Liver (tissue), 9 donors: ENCODE results near the gene MTFR1L. TPM values are rescaled to one million over a fixed set of nuclear protein-coding genes. Genes with fewer than 3 reads are reported as not detected.

Source experiments
- DNase-seq: peaks from one replicate; pipeline ENCODE4 v3.0.0-alpha.2; 2017; ENCODE audit warnings: low spot score
- H3K27ac ChIP-seq, 2 donors: one replicate each; pipeline ENCODE4 v1.7.0; 2013; ENCODE audit warnings: inconsistent platforms in 2 of 2, low read length in 2 of 2, control low read depth in 1 of 2, low read depth in 1 of 2, mild to moderate bottlenecking in 1 of 2
- H3K27me3 ChIP-seq, 4 donors: one replicate each; pipeline versions ENCODE4 v1.6.1 to v1.7.0; 2013; ENCODE audit warnings: low read length in 3 of 4, inconsistent platforms in 1 of 4, mild to moderate bottlenecking in 1 of 4, moderate library complexity in 1 of 4; ENCODE audit not compliant: control insufficient read depth in 4 of 4, insufficient read depth in 4 of 4
- H3K36me3 ChIP-seq, 4 donors: one replicate each; pipeline versions ENCODE4 v1.6.1 to v1.7.0; 2013; ENCODE audit warnings: low read length in 3 of 4, mild to moderate bottlenecking in 3 of 4, low read depth in 1 of 4, moderate library complexity in 1 of 4; ENCODE audit not compliant: control insufficient read depth in 4 of 4, insufficient read depth in 3 of 4
- H3K4me1 ChIP-seq, 4 donors: one replicate each; pipeline versions ENCODE4 v1.6.1 to v1.7.0; 2013; ENCODE audit warnings: low read length in 3 of 4, mild to moderate bottlenecking in 3 of 4, moderate library complexity in 1 of 4; ENCODE audit not compliant: control insufficient read depth in 4 of 4, insufficient read depth in 4 of 4
- H3K4me3 ChIP-seq, 3 donors: one replicate each; pipeline versions ENCODE4 v1.6.1 to v1.7.0; 2013; ENCODE audit warnings: low read length in 3 of 3, control low read depth in 1 of 3, low read depth in 1 of 3, mild to moderate bottlenecking in 1 of 3
- H3K9ac ChIP-seq, 2 donors: one replicate each; pipeline ENCODE4 v1.7.0; 2013; ENCODE audit warnings: low read length in 2 of 2, mild to moderate bottlenecking in 2 of 2, moderate library complexity in 2 of 2, control low read depth in 1 of 2, low read depth in 1 of 2
- H3K9me3 ChIP-seq, 4 donors: one replicate each; pipeline versions ENCODE4 v1.6.1 to v1.7.0; 2013; ENCODE audit warnings: low read length in 3 of 4; ENCODE audit not compliant: control insufficient read depth in 4 of 4
- EGR1 ChIP-seq, 2 donors: IDR thresholded peaks; 2 replicates each; pipeline ENCODE4 v1.6.1; 2016 to 2018; ENCODE audit warnings: antibody characterized with exemption in 2 of 2, low read depth in 2 of 2
- GABPA ChIP-seq, 2 donors: IDR thresholded peaks in 1 of 2; conservative IDR thresholded peaks in 1 of 2; 2 replicates each; pipeline ENCODE4 v1.6.1; 2016; ENCODE audit warnings: antibody characterized with exemption in 2 of 2, mild to moderate bottlenecking in 1 of 2, moderate library complexity in 1 of 2
- HNF4A ChIP-seq, 2 donors: conservative IDR thresholded peaks; 2 replicates each; pipeline ENCODE4 v1.6.1; 2016; ENCODE audit warnings: antibody characterized with exemption in 2 of 2, mild to moderate bottlenecking in 2 of 2
- HNF4G ChIP-seq: IDR thresholded peaks from 2 replicates; pipeline ENCODE4 v1.6.1; 2016; ENCODE audit warnings: antibody characterized with exemption
- JUND ChIP-seq, 2 donors: IDR thresholded peaks; 2 replicates each; pipeline ENCODE4 v1.6.1; 2016; ENCODE audit warnings: antibody characterized with exemption in 2 of 2
- NR2F2 ChIP-seq: IDR thresholded peaks from 2 replicates; pipeline ENCODE4 v1.6.1; 2016; ENCODE audit warnings: antibody characterized with exemption
- SP1 ChIP-seq: IDR thresholded peaks from 2 replicates; pipeline ENCODE4 v1.6.1; 2018; ENCODE audit warnings: antibody characterized with exemption, mild to moderate bottlenecking
- WGBS: extraction: QIAGEN DNeasy Blood & Tissue Kit; methylation state at CpG from one replicate; pipeline ENCODE4 v1.1.7; 2013; 5-methylcytosine and 5-hydroxymethylcytosine counted together
- polyA plus RNA-seq, 2 donors: library from polyadenylated mRNA; stranded (reverse) in 1 of 2; unstranded in 1 of 2; fragments of 200-250 nt in 1 of 2; fragments of >200 nt in 1 of 2; fragmentation: Nextera tagmentation in 1 of 2; extraction: Ambion mirVana in 1 of 2; gene quantifications; one replicate each; pipeline versions ENCODE4 v1.2.1 to v1.2.3, GENCODE V29; 2013 to 2015
- total RNA-seq, 2 donors: library from RNA; depleted of rRNA; stranded (reverse); fragments of >200 nt; gene quantifications; one replicate each; pipeline ENCODE4 v1.2.3, GENCODE V29; 2014
- TF ChIP-seq, protein P1 (sequence below): fragments of 150-350 bp; IDR thresholded peaks from 2 replicates; pipeline ENCODE4 v1.5.1; 2017; ENCODE audit warnings: improper control_type of control experiment, low read depth, low read length; ENCODE audit not compliant: missing input control
- TF ChIP-seq, protein P2 (sequence below): IDR thresholded peaks from 2 replicates; pipeline ENCODE4 v1.6.1; 2016; ENCODE audit warnings: antibody characterized with exemption
- TF ChIP-seq, protein P3 (sequence below): IDR thresholded peaks from 2 replicates; pipeline ENCODE4 v1.6.1; 2016; ENCODE audit warnings: antibody characterized with exemption
- donor health status: healthy.
- donor health status: healthy.
- donor health status: healthy.
- donor health status: healthy.
- donor health status: healthy.

Gene MTFR1L
- total and polyA plus RNA-seq, 4 donors: 22.5 to 48.4 (median 40.2) TPM

DNA sequence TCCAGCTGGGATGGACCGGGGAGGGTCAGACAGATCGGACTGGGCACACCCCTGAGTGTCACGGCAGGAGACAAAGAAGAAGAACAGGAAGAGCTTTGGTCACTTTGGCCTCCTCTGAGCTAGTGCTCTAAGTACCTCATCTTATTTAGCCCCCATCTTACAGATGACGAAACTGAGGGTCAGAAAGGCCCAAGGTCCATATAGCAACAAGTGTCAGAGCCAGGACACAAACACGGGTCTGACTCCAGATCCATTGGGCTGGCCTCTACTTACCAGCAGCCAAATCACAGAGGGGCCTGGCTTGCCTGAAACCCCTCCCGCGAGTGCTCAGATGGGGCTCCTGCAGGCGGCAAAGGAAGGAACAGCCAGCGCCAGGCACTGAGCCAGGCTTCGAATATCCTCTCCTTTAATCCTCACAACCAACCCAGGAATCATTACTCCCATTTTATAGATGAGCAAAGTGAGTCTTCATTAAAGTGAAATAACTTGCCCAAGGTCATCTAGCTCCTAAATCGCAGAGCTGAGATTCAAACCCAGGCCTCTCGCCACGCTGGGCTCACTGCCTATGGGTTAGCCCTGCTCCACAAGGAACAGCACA lies 45.4 kb upstream of the MTFR1L start:
- H3K9me3 ChIP-seq: no peaks in the 10 kb centered on the region
- peaks cover 24 to 32% (median 29%) of the 10 kb centered on the region in 4 donors for H3K4me1 ChIP-seq
- no peaks in the 10 kb centered on the region for H3K27me3 ChIP-seq
- WGBS: 76% methylated on average over 13 of the region's 13 CpGs
- no peak overlapping the region for H3K27ac ChIP-seq
- no peak overlapping the region for H3K9ac ChIP-seq
- no peak for DNase-seq
- H3K36me3 ChIP-seq: peaks cover 0 to 4% (median 0%) of the 10 kb centered on the region in 4 donors
- H3K4me3 ChIP-seq: no peak overlapping the region
- TF ChIP-seq, protein P1, sequence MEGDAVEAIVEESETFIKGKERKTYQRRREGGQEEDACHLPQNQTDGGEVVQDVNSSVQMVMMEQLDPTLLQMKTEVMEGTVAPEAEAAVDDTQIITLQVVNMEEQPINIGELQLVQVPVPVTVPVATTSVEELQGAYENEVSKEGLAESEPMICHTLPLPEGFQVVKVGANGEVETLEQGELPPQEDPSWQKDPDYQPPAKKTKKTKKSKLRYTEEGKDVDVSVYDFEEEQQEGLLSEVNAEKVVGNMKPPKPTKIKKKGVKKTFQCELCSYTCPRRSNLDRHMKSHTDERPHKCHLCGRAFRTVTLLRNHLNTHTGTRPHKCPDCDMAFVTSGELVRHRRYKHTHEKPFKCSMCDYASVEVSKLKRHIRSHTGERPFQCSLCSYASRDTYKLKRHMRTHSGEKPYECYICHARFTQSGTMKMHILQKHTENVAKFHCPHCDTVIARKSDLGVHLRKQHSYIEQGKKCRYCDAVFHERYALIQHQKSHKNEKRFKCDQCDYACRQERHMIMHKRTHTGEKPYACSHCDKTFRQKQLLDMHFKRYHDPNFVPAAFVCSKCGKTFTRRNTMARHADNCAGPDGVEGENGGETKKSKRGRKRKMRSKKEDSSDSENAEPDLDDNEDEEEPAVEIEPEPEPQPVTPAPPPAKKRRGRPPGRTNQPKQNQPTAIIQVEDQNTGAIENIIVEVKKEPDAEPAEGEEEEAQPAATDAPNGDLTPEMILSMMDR: no peak

DNA sequence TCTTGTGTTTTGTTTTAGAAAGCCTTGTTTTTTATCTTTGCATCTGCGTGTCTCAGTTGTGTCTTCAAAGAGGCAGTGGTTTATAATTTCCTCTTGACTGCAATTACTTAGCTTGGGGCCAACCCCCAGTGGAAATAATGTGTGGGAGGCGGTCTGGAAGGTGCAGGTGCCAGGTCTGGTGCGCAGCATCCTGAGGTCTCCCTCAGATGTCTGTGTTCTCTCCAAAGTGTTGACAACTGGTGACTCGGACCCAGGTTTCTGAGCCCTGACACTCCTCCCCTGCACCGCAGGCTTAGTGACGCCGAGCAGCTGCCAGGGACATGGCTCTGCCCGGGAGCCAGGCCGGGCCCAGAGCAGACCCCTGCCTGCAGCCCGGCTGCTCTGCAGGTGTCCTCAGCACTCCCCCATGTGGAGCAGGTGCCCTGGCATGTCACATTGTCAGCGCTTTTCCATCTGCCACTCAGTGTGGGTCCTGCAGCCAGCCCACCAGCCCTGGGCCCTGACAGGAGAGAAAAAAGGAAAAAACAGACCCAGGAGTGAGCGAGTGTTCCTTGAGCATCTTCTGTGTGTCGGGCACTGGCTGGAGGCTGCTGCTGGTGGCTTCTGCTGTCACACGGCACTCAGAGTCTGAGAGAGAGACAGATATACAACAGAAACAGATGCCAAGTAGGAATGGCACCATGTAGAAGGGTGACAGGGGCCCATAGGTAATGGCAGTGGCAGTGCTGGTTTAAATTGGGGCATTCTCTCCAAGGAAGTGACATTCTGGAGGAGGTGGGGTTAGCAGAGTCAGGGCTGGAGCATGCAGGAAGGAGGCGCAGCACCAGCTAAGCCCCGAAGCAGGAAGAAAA lies 44.6 kb upstream of the MTFR1L start:
- DNase-seq: no peak
- Histone ChIP-seq H3K27ac (no peak overlapping the region), H3K4me1 (peaks cover 24 to 35% (median 31%) of the 10 kb centered on the region in 4 donors), H3K9ac (no peak overlapping the region), H3K9me3 (no peaks in the 10 kb centered on the region), H3K27me3 (no peaks in the 10 kb centered on the region), H3K4me3 (no peak overlapping the region), H3K36me3 (peaks cover 0 to 4% (median 0%) of the 10 kb centered on the region in 4 donors)
- TF ChIP-seq, protein P2, sequence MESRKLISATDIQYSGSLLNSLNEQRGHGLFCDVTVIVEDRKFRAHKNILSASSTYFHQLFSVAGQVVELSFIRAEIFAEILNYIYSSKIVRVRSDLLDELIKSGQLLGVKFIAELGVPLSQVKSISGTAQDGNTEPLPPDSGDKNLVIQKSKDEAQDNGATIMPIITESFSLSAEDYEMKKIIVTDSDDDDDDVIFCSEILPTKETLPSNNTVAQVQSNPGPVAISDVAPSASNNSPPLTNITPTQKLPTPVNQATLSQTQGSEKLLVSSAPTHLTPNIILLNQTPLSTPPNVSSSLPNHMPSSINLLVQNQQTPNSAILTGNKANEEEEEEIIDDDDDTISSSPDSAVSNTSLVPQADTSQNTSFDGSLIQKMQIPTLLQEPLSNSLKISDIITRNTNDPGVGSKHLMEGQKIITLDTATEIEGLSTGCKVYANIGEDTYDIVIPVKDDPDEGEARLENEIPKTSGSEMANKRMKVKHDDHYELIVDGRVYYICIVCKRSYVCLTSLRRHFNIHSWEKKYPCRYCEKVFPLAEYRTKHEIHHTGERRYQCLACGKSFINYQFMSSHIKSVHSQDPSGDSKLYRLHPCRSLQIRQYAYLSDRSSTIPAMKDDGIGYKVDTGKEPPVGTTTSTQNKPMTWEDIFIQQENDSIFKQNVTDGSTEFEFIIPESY: no peak
- TF ChIP-seq GABPA (IDR thresholded peaks at IDR 0.05 in 1 of 2, conservative IDR thresholded peaks at IDR 0.05 in 1 of 2) (no peak), JUND (IDR thresholded peaks at IDR 0.05) (no peak), EGR1 (IDR thresholded peaks at IDR 0.05; ENCODE audit: low read depth in 2 of 2) (no peak), NR2F2 (no peak), SP1 (no peak)
- TF ChIP-seq, protein P3, sequence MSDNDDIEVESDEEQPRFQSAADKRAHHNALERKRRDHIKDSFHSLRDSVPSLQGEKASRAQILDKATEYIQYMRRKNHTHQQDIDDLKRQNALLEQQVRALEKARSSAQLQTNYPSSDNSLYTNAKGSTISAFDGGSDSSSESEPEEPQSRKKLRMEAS: no peak
- WGBS: 83% methylated on average over 16 of the region's 16 CpGs

DNA sequence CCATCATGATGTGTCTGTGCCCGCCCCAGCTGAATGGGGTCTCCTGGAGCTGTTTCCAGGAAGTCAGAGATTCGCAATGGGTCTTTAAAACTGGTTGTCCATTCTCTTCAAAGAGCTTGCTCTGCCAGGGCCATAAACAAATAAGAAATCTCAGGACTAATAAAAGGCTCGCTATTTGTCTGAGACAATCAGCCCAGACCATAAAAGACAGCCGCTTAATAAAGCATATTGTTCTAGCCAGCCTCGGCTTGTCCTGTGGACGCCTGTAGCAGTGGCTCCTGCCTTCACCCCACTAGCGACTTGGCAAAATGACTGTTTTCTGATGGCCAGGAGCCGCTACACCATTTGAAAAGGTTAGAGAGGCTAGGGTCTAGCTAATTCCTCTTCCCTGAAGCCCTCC lies 40.4 kb upstream of the MTFR1L start:
- 90% methylated on average over 8 of the region's 8 CpGs for WGBS
- Histone ChIP-seq H3K36me3 (peaks cover 0 to 4% (median 0%) of the 10 kb centered on the region in 4 donors), H3K9me3 (no peaks in the 10 kb centered on the region), H3K9ac (no peak overlapping the region), H3K4me3 (no peak overlapping the region), H3K27ac (no peak overlapping the region), H3K4me1 (peaks cover 6 to 15% (median 13%) of the 10 kb centered on the region in 4 donors), H3K27me3 (no peaks in the 10 kb centered on the region)
- DNase-seq: no peak
- TF ChIP-seq HNF4A (conservative IDR thresholded peaks at IDR 0.05) (no peak), HNF4G (no peak)
